ENCODE data around the gene CLEC1A. TPM values are rescaled to one million over a fixed set of nuclear protein-coding genes. Genes with fewer than 3 reads are reported as not detected.

Gene CLEC1A
- total and polyA plus RNA-seq, 2 of the 13 experiments (the other 11 are each of a cell fraction or from before 2014, with no cell fraction given), result not detected

DNA sequence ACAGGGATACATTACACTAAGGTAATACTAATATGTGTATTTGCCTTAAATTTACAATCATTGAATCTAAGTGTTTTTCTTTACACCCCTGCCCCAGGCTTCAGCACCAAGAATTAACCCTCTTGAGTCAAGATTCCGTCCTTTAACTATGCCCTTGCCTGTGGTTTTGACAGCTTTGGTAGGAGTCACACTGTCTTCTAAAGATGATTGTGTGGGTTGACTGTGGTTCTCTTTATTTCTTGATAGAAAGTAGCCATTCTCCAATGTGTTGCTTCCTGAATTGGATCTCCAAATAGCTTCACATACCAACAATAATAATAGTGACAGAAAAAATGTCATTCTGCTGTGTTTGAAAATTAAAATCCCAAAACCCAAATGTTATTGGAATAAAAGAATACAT is 27.6 kb upstream of the CLEC1A start:
- in situ Hi-C loops (cut with HindIII; ENCODE audit: extremely low pct_ligation_motif_present, low pct_unique_long_range_greater_than_20kb), result no loop called here

More for the DNA sequence above, 27.6 kb upstream of the CLEC1A start:
- DNase-seq (ENCODE audit: low spot score), result no peak
- Histone ChIP-seq H3K4me2 (ENCODE audit: low read depth, low read length) (no peak overlapping the region), H3K4me1 (ENCODE audit: insufficient read depth, low read length) (peaks cover 8% of the 10 kb centered on the region), H3K27me3 (ENCODE audit: control insufficient read depth in 1 of 2, insufficient read depth in 2 of 2, low read length in 2 of 2) (peaks cover 0 to 11% of the 10 kb centered on the region in 2 experiments; a peak in 2 of 5 replicates), H3K9ac (ENCODE audit: insufficient read depth, low read depth, low read length) (no peak overlapping the region), H2AFZ (ENCODE audit: low read length) (no peak overlapping the region), H3K4me3 (replicated peaks in 1 of 3; ENCODE audit: insufficient read depth in 1 of 3, low read depth in 2 of 3, low read length in 3 of 3) (no peak overlapping the region), H3K36me3 (replicated peaks in 1 of 2; ENCODE audit: control insufficient read depth in 1 of 2, insufficient read depth in 2 of 2, low read length in 2 of 2) (no peaks in the 10 kb centered on the region), H3K79me2 (ENCODE audit: insufficient read depth, low read length) (no peaks in the 10 kb centered on the region), H3K9me3 (ENCODE audit: low read length) (no peaks in the 10 kb centered on the region), H4K20me1 (ENCODE audit: insufficient read depth, low read length) (no peaks in the 10 kb centered on the region), H3K27ac (ENCODE audit: extremely low read length, insufficient read depth, low read length) (no peak overlapping the region)
- no TSS peak for BruUV-seq (replicated peaks)
- intact Hi-C loops (cut with micrococcal nuclease; ENCODE audit: unreplicated experiment), result no loop called here
- ATAC-seq, result no peak
- no peak for TF ChIP-seq GABPA (IDR thresholded peaks at IDR 0.05; ENCODE audit: low read depth, low read length)
- no peak for TF ChIP-seq GABPA (CRISPR knock-in tag; IDR thresholded peaks at IDR 0.05; ENCODE audit: low read depth)
- TF ChIP-seq ZNF205 (CRISPR knock-in tag; IDR thresholded peaks at IDR 0.05), result no peak
- TF ChIP-seq NFRKB (IDR thresholded peaks at IDR 0.05), result no peak
- TF ChIP-seq PLSCR1 (CRISPR knock-in tag; IDR thresholded peaks at IDR 0.05; ENCODE audit: borderline replicate concordance), result no peak
- no peak for TF ChIP-seq ZNF619 (CRISPR knock-in tag; IDR thresholded peaks at IDR 0.05)
- no peak for TF ChIP-seq SP5 (CRISPR knock-in tag; IDR thresholded peaks at IDR 0.05; ENCODE audit: borderline replicate concordance, low read depth)
- TF ChIP-seq, protein P1, sequence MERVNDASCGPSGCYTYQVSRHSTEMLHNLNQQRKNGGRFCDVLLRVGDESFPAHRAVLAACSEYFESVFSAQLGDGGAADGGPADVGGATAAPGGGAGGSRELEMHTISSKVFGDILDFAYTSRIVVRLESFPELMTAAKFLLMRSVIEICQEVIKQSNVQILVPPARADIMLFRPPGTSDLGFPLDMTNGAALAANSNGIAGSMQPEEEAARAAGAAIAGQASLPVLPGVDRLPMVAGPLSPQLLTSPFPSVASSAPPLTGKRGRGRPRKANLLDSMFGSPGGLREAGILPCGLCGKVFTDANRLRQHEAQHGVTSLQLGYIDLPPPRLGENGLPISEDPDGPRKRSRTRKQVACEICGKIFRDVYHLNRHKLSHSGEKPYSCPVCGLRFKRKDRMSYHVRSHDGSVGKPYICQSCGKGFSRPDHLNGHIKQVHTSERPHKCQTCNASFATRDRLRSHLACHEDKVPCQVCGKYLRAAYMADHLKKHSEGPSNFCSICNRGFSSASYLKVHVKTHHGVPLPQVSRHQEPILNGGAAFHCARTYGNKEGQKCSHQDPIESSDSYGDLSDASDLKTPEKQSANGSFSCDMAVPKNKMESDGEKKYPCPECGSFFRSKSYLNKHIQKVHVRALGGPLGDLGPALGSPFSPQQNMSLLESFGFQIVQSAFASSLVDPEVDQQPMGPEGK (CRISPR knock-in tag; IDR thresholded peaks at IDR 0.05), result no peak
- no peak for TF ChIP-seq PHF20 (CRISPR knock-in tag; IDR thresholded peaks at IDR 0.05)
- TF ChIP-seq, protein P2, sequence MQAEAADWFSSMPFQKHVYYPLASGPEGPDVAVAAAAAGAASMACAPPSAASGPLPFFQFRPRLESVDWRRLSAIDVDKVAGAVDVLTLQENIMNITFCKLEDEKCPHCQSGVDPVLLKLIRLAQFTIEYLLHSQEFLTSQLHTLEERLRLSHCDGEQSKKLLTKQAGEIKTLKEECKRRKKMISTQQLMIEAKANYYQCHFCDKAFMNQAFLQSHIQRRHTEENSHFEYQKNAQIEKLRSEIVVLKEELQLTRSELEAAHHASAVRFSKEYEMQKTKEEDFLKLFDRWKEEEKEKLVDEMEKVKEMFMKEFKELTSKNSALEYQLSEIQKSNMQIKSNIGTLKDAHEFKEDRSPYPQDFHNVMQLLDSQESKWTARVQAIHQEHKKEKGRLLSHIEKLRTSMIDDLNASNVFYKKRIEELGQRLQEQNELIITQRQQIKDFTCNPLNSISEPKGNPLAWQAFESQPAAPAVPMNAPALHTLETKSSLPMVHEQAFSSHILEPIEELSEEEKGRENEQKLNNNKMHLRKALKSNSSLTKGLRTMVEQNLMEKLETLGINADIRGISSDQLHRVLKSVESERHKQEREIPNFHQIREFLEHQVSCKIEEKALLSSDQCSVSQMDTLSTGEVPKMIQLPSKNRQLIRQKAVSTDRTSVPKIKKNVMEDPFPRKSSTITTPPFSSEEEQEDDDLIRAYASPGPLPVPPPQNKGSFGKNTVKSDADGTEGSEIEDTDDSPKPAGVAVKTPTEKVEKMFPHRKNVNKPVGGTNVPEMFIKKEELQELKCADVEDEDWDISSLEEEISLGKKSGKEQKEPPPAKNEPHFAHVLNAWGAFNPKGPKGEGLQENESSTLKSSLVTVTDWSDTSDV (CRISPR knock-in tag; IDR thresholded peaks at IDR 0.05), result no peak
- TF ChIP-seq DR1 (CRISPR knock-in tag; IDR thresholded peaks at IDR 0.05), result no peak
- no peak for TF ChIP-seq CENPX (CRISPR knock-in tag; IDR thresholded peaks at IDR 0.05)
- no peak for TF ChIP-seq ZNF768 (CRISPR knock-in tag; IDR thresholded peaks at IDR 0.05)
- no peak for TF ChIP-seq ZFP36L2 (CRISPR knock-in tag; IDR thresholded peaks at IDR 0.05)
- TF ChIP-seq ZNF674 (CRISPR knock-in tag; IDR thresholded peaks at IDR 0.05; ENCODE audit: low read depth), result no peak
- no peak for TF ChIP-seq ZNF530 (CRISPR knock-in tag; IDR thresholded peaks at IDR 0.05; ENCODE audit: low read depth)
- no peak for TF ChIP-seq ZBTB21 (CRISPR knock-in tag; IDR thresholded peaks at IDR 0.05)
- 4% methylated on average over 1 of the region's 1 CpG for WGBS (ENCODE audit: low lambda C conversion rate)
- POLR2A ChIA-PET, result no interaction called here
- CTCF ChIA-PET (ENCODE audit: low intra/inter-chr PET ratio, low total read pairs), result no interaction called here
- no peak for FAIRE-seq
